Measurements from ENCODE around the gene UGT1A10. TPM values are rescaled to one million over a fixed set of nuclear protein-coding genes. Genes with fewer than 3 reads are reported as not detected.
"Not testable (repeated sequence)": the region's sequence is repeated elsewhere in the genome, so short reads cannot be mapped to it uniquely, and the experiment has no call there.

Gene UGT1A10
- total and polyA plus RNA-seq, 2 of the 13 experiments (the other 11 are each of a cell fraction or from before 2014, with no cell fraction given): not detected

DNA sequence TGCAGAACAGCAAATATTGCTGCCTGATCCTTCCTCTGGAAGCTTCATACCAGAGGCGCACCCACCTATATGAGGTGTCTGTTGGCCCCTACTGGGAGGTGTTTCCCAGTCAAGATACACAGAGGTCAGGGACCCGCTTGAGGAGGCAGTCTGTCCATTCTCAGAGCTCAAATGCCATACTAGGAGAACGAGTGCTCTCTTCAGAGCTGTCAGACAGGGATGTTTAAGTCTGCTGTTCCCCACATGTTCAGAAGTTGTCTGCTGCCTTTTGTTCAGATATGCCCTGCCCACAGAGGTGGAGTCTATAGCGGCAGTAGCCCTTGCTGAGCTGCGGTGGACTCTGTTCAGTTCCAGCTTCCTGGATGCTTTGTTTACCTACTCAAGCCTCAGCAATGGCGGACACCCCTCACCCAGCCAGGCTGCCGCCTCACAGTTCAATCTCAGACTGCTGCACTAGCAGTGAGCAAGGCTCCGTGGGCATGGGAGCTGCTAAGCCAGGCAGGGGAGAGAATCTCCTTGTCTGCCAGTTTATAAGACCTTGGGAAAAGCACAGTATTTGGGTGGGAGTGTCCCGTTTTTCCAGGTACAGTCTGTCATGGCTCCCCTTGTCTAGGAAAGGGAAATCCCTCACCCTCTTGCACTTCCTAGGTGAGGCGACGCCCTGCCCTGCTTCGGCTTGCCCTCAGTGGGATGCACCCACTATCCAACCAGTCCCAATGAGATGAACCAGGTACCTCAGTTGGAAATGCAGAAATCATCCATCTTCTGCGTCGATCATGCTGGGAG lies 100.8 kb downstream of the UGT1A10 start (continued):
- TF ChIP-seq HINFP (CRISPR knock-in tag; IDR thresholded peaks at IDR 0.05; ENCODE audit: low read depth) (peak; percentile 40; the same call in 1 of the 2 replicates), ZMAT3 (CRISPR knock-in tag; conservative IDR thresholded peaks at IDR 0.05) (peak; percentile 75), HDAC1 (CRISPR knock-in tag; IDR thresholded peaks at IDR 0.05) (peak; percentile 79), JUNB (CRISPR knock-in tag; IDR thresholded peaks at IDR 0.05; ENCODE audit: borderline replicate concordance) (0 out of 2 replicates have a peak, but pooled peaks have one; percentile 54), MAZ (CRISPR knock-in tag; IDR thresholded peaks at IDR 0.05; ENCODE audit: low read depth) (peak; percentile 40; the same call in 1 of the 2 replicates), FOXA1 (IDR thresholded peaks at IDR 0.05) (peak; percentile 45; the same call in 1 of the 2 replicates), FOXA1 (CRISPR knock-in tag; IDR thresholded peaks at IDR 0.05) (peak; percentile 95), AHR (CRISPR knock-in tag; IDR thresholded peaks at IDR 0.05) (0 out of 2 replicates have a peak, but pooled peaks have one; percentile 60), GFI1 (CRISPR knock-in tag; IDR thresholded peaks at IDR 0.05; ENCODE audit: borderline replicate concordance) (0 out of 2 replicates have a peak, but pooled peaks have one; percentile 13), POLR2AphosphoS5 (IDR thresholded peaks at IDR 0.05; ENCODE audit: low read depth, low read length) (peak; percentile 48; the same call in 1 of the 2 replicates), KAT8 (CRISPR knock-in tag; IDR thresholded peaks at IDR 0.05) (peak; percentile 86), FOXJ3 (CRISPR knock-in tag; IDR thresholded peaks at IDR 0.05; ENCODE audit: borderline replicate concordance) (peak; percentile 43; the same call in 1 of the 2 replicates), MXD4 (CRISPR knock-in tag; IDR thresholded peaks at IDR 0.05) (peak; percentile 38; the same call in 1 of the 2 replicates), ZNF343 (CRISPR knock-in tag; IDR thresholded peaks at IDR 0.05) (peak; percentile 69; the same call in 1 of the 2 replicates), ZNF317 (CRISPR knock-in tag; IDR thresholded peaks at IDR 0.05) (peak; percentile 28; the same call in 1 of the 2 replicates), FOXC1 (CRISPR knock-in tag; IDR thresholded peaks at IDR 0.05; ENCODE audit: borderline replicate concordance) (peak; percentile 82; the same call in 1 of the 2 replicates), GATAD2A (CRISPR knock-in tag; IDR thresholded peaks at IDR 0.05) (peak; percentile 42), ZNF12 (CRISPR knock-in tag; IDR thresholded peaks at IDR 0.05) (0 out of 2 replicates have a peak, but pooled peaks have one; percentile 20)
- not testable (repeated sequence) for TF ChIP-seq MAZ (IDR thresholded peaks at IDR 0.05; ENCODE audit: borderline replicate concordance, low read depth, low read length)
- TF ChIP-seq, protein P1, sequence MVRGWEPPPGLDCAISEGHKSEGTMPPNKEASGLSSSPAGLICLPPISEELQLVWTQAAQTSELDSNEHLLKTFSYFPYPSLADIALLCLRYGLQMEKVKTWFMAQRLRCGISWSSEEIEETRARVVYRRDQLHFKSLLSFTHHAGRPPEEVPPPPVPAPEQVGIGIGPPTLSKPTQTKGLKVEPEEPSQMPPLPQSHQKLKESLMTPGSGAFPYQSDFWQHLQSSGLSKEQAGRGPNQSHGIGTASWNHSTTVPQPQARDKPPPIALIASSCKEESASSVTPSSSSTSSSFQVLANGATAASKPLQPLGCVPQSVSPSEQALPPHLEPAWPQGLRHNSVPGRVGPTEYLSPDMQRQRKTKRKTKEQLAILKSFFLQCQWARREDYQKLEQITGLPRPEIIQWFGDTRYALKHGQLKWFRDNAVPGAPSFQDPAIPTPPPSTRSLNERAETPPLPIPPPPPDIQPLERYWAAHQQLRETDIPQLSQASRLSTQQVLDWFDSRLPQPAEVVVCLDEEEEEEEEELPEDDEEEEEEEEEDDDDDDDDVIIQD (CRISPR knock-in tag; IDR thresholded peaks at IDR 0.05; ENCODE audit: low read depth): 0 out of 2 replicates have a peak, but pooled peaks have one; percentile 58
- TF ChIP-seq, protein P2, sequence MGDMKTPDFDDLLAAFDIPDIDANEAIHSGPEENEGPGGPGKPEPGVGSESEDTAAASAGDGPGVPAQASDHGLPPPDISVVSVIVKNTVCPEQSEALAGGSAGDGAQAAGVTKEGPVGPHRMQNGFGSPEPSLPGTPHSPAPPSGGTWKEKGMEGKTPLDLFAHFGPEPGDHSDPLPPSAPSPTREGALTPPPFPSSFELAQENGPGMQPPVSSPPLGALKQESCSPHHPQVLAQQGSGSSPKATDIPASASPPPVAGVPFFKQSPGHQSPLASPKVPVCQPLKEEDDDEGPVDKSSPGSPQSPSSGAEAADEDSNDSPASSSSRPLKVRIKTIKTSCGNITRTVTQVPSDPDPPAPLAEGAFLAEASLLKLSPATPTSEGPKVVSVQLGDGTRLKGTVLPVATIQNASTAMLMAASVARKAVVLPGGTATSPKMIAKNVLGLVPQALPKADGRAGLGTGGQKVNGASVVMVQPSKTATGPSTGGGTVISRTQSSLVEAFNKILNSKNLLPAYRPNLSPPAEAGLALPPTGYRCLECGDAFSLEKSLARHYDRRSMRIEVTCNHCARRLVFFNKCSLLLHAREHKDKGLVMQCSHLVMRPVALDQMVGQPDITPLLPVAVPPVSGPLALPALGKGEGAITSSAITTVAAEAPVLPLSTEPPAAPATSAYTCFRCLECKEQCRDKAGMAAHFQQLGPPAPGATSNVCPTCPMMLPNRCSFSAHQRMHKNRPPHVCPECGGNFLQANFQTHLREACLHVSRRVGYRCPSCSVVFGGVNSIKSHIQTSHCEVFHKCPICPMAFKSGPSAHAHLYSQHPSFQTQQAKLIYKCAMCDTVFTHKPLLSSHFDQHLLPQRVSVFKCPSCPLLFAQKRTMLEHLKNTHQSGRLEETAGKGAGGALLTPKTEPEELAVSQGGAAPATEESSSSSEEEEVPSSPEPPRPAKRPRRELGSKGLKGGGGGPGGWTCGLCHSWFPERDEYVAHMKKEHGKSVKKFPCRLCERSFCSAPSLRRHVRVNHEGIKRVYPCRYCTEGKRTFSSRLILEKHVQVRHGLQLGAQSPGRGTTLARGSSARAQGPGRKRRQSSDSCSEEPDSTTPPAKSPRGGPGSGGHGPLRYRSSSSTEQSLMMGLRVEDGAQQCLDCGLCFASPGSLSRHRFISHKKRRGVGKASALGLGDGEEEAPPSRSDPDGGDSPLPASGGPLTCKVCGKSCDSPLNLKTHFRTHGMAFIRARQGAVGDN (CRISPR knock-in tag; IDR thresholded peaks at IDR 0.05): peak; percentile 80
